IMR-90 (cell line): ENCODE results near the gene CST9L. TPM values are rescaled to one million over a fixed set of nuclear protein-coding genes. Genes with fewer than 3 reads are reported as not detected.

Source experiments
- ATAC-seq: fragments of 200-7000 bp; cut with Tn5 transposase; 2 replicates; pipeline ENCODE4 v1.9.1; 2020; ENCODE audit warnings: low read depth, mild to moderate bottlenecking, moderate library complexity
- BruUV-seq: library from RNA; stranded (reverse); fragments of 400-500 nt; replicated peaks from 2 replicates; lab custom pipeline; 2021; lab: Mats Ljungman, UMichigan
- CTCF ChIA-PET: fragments of 300-600 bp; formaldehyde crosslinking; extraction: SDS; loops from one replicate; lab custom pipeline; 2021; ENCODE audit warnings: antibody characterized with exemption; lab: Yijun Ruan, JAX
- POLR2A ChIA-PET: fragments of 300-600 bp; sonication (Branson Sonifier 250); formaldehyde crosslinking; loops from one replicate; lab custom pipeline; 2022; ENCODE audit warnings: antibody characterized with exemption; ENCODE audit not compliant: unreplicated experiment; lab: Charles Lee
- DNase-seq: peaks from one replicate; pipeline ENCODE4 v3.0.0; 2013
- H2AFZ ChIP-seq: replicated peaks from 2 replicates; pipeline ENCODE3; 2013; ENCODE audit warnings: low read length, mild to moderate bottlenecking; ENCODE audit not compliant: poor library complexity
- H2AK5ac ChIP-seq: 2 replicates; pipeline ENCODE4 v1.6.1; 2013; ENCODE audit warnings: low read depth, low read length, inconsistent platforms
- H2AK9ac ChIP-seq: replicated peaks from 2 replicates; pipeline ENCODE3; 2013; ENCODE audit warnings: mild to moderate bottlenecking, low read depth, low read length, moderate library complexity; ENCODE audit not compliant: poor library complexity
- H2BK120ac ChIP-seq: 2 replicates; pipeline ENCODE4 v1.6.1; 2013; ENCODE audit warnings: low read depth, low read length, inconsistent platforms
- H2BK15ac ChIP-seq: 3 replicates; pipeline ENCODE4 v1.6.1; 2013; ENCODE audit warnings: low read depth, low read length, inconsistent platforms
- H2BK20ac ChIP-seq: 2 replicates; pipeline ENCODE4 v1.6.1; 2013; ENCODE audit warnings: low read depth, mild to moderate bottlenecking, inconsistent platforms, low read length, moderate library complexity
- H2BK5ac ChIP-seq: 2 replicates; pipeline ENCODE4 v1.6.1; 2013; ENCODE audit warnings: mild to moderate bottlenecking, low read depth, low read length, inconsistent platforms; ENCODE audit not compliant: poor library complexity, severe bottlenecking
- H3K14ac ChIP-seq: replicated peaks from 2 replicates; pipeline ENCODE4 v1.6.1; 2013; ENCODE audit warnings: low read depth, low read length, inconsistent platforms
- H3K18ac ChIP-seq: 2 replicates; pipeline ENCODE4 v1.6.1; 2013; ENCODE audit warnings: low read depth, low read length, control low read depth
- H3K23ac ChIP-seq: 2 replicates; pipeline ENCODE4 v1.6.1; 2013; ENCODE audit warnings: low read depth, low read length, inconsistent platforms
- H3K27ac ChIP-seq: 2 replicates; pipeline ENCODE4 v1.5.1; 2013; ENCODE audit warnings: mild to moderate bottlenecking, control low read depth, low read length; ENCODE audit not compliant: insufficient read depth
- H3K27me3 ChIP-seq: 2 replicates; pipeline ENCODE4 v1.6.1; 2013; ENCODE audit warnings: low read length; ENCODE audit not compliant: control insufficient read depth, insufficient read depth
- H3K36me3 ChIP-seq: 2 replicates; pipeline ENCODE4 v1.6.1; 2013; ENCODE audit warnings: low read length, mixed read lengths; ENCODE audit not compliant: control insufficient read depth, insufficient read depth
- H3K4ac ChIP-seq: 2 replicates; pipeline ENCODE4 v1.6.1; 2013; ENCODE audit warnings: low read depth, low read length, inconsistent platforms
- H3K4me1 ChIP-seq: 2 replicates; pipeline ENCODE4 v1.6.1; 2013; ENCODE audit warnings: low read length, mixed read lengths; ENCODE audit not compliant: control insufficient read depth, insufficient read depth
- H3K4me2 ChIP-seq: 2 replicates; pipeline ENCODE4 v1.6.1; 2013; ENCODE audit warnings: low read depth, mild to moderate bottlenecking, control low read depth, low read length, moderate library complexity
- H3K4me3 ChIP-seq: 2 replicates; pipeline ENCODE4 v1.5.1; 2013; ENCODE audit warnings: low read depth, mild to moderate bottlenecking, control low read depth, low read length, moderate library complexity; ENCODE audit not compliant: insufficient read depth
- H3K56ac ChIP-seq: 2 replicates; pipeline ENCODE4 v1.6.1; 2013; ENCODE audit warnings: low read length, inconsistent platforms; ENCODE audit not compliant: insufficient read depth; ENCODE audit errors: extremely low read depth
- H3K79me1 ChIP-seq, 2 experiments: 2 replicates each; pipeline ENCODE4 v1.6.1; 2013; ENCODE audit warnings: low read length in 2 of 2, inconsistent platforms in 1 of 2, low read depth in 1 of 2
- H3K9ac ChIP-seq: 2 replicates; pipeline ENCODE4 v1.6.1; 2013; ENCODE audit warnings: low read depth, low read length, control low read depth
- H3K9me1 ChIP-seq: 2 replicates; pipeline ENCODE4 v1.6.1; 2013; ENCODE audit warnings: low read length, inconsistent platforms; ENCODE audit not compliant: insufficient read depth
- H3K9me3 ChIP-seq: 2 replicates; pipeline ENCODE4 v1.6.1; 2013; ENCODE audit warnings: low read length; ENCODE audit not compliant: control insufficient read depth, insufficient read depth
- H4K20me1 ChIP-seq: 2 replicates; pipeline ENCODE4 v1.6.1; 2013; ENCODE audit warnings: low read length, inconsistent platforms; ENCODE audit not compliant: insufficient read depth
- H4K5ac ChIP-seq: 2 replicates; pipeline ENCODE4 v1.6.1; 2013; ENCODE audit warnings: mild to moderate bottlenecking, low read depth, low read length, control low read depth
- H4K8ac ChIP-seq, 2 experiments: 2 replicates each; pipeline ENCODE4 v1.6.1; 2013; ENCODE audit warnings: low read depth in 2 of 2, low read length in 2 of 2, control low read depth in 1 of 2, inconsistent platforms in 1 of 2
- H4K91ac ChIP-seq: 2 replicates; pipeline ENCODE4 v1.6.1; 2013; ENCODE audit warnings: low read depth, low read length, inconsistent platforms; ENCODE audit not compliant: insufficient read depth
- BHLHE40 ChIP-seq: fragments of 150-350 bp; IDR thresholded peaks from 2 replicates; pipeline ENCODE4 v1.6.1; 2016; ENCODE audit warnings: mild to moderate bottlenecking, low read depth, low read length
- CEBPB ChIP-seq: IDR thresholded peaks from 2 replicates; pipeline ENCODE4 v1.6.1; 2012; ENCODE audit warnings: low read depth, low read length, improper control_type of control experiment
- CHD1 ChIP-seq: IDR thresholded peaks from 2 replicates; pipeline ENCODE4 v1.6.1; 2012; ENCODE audit warnings: low read depth, low read length, improper control_type of control experiment
- CTCF ChIP-seq: conservative IDR thresholded peaks from 2 replicates; pipeline ENCODE4 v1.5.1; 2012; ENCODE audit warnings: mild to moderate bottlenecking, low read depth, low read length, improper control_type of control experiment
- ELK1 ChIP-seq: fragments of 150-350 bp; IDR thresholded peaks from 2 replicates; pipeline ENCODE4 v1.6.1; 2016; ENCODE audit warnings: low read depth, mild to moderate bottlenecking, low read length, moderate library complexity, borderline replicate concordance
- FOS ChIP-seq: fragments of 150-350 bp; IDR thresholded peaks from 2 replicates; pipeline ENCODE4 v1.6.1; 2016; ENCODE audit warnings: low read depth, low read length
- MAFK ChIP-seq: IDR thresholded peaks from 2 replicates; pipeline ENCODE4 v1.6.1; 2012; ENCODE audit warnings: low read depth, low read length, improper control_type of control experiment
- MAZ ChIP-seq: IDR thresholded peaks from 2 replicates; pipeline ENCODE4 v1.6.1; 2012; ENCODE audit warnings: low read depth, mild to moderate bottlenecking, low read length, improper control_type of control experiment, moderate library complexity, borderline replicate concordance
- MXI1 ChIP-seq: IDR thresholded peaks from 2 replicates; pipeline ENCODE4 v1.6.1; 2012; ENCODE audit warnings: low read depth, mild to moderate bottlenecking, low read length, moderate library complexity, borderline replicate concordance
- NFE2L2 ChIP-seq: fragments of 150-350 bp; IDR thresholded peaks from 2 replicates; pipeline ENCODE4 v1.6.1; 2016; ENCODE audit warnings: low read depth, mild to moderate bottlenecking, low read length
- POLR2A ChIP-seq: IDR thresholded peaks from 2 replicates; pipeline ENCODE4 v1.6.1; 2012; ENCODE audit warnings: mild to moderate bottlenecking, low read depth, low read length
- RAD21 ChIP-seq: IDR thresholded peaks from 2 replicates; pipeline ENCODE4 v1.6.1; 2012; ENCODE audit warnings: low read length, improper control_type of control experiment
- RCOR1 ChIP-seq: IDR thresholded peaks from 2 replicates; pipeline ENCODE4 v1.6.1; 2012; ENCODE audit warnings: mild to moderate bottlenecking, low read length, improper control_type of control experiment; ENCODE audit not compliant: insufficient replicate concordance
- RFX5 ChIP-seq: IDR thresholded peaks from 2 replicates; pipeline ENCODE4 v1.8.0; 2012; ENCODE audit warnings: low read depth, mild to moderate bottlenecking, low read length, moderate library complexity
- SMC3 ChIP-seq: fragments of 150-350 bp; IDR thresholded peaks from 2 replicates; pipeline ENCODE4 v1.6.1; 2016; ENCODE audit warnings: low read depth, mild to moderate bottlenecking, antibody characterized with exemption, low read length, moderate library complexity
- WGBS, 2 experiments: methylation state at CpG; one replicate each; pipeline versions ENCODE4 v1.1.5 to v1.1.7; 2013; ENCODE audit warnings: missing lambda C conversion rate in 2 of 2; ENCODE audit not compliant: insufficient read length in 1 of 2; ENCODE audit errors: extremely low coverage in 2 of 2; 5-methylcytosine and 5-hydroxymethylcytosine counted together
- dilution Hi-C: fragments of 300-500 bp; cut with HindIII; formaldehyde crosslinking; loops from one replicate; pipeline ENCODE4 v1.14.3; 2018; ENCODE audit warnings: low sequenced_read_pairs; ENCODE audit not compliant: unreplicated experiment
- in situ Hi-C: fragments of 300-500 bp; cut with MboI; formaldehyde crosslinking; loops from 3 replicates; pipeline ENCODE4 v1.14.3; 2019; ENCODE audit warnings: low sequenced_read_pairs, inconsistent platforms, mixed read lengths
- intact Hi-C: fragments of 100-400 bp; cut with micrococcal nuclease; formaldehyde crosslinking; loops from 2 replicates; pipeline ENCODE4 v1.10.0; 2022
- polyA plus RNA-seq, 3 experiments: library from polyadenylated mRNA; depleted of rRNA; stranded (reverse); fragments of >200 nt; gene quantifications; 2 replicates each; pipeline ENCODE4 v1.2.3, GENCODE V29; 2012; ENCODE audit warnings: low replicate concordance in 1 of 3
- total RNA-seq: library from RNA; depleted of rRNA; stranded (reverse); fragments of >200 nt; gene quantifications from 2 replicates; pipeline ENCODE4 v1.2.3, GENCODE V29; 2012
- TF ChIP-seq, protein P1 (sequence below): fragments of 150-350 bp; IDR thresholded peaks from 2 replicates; pipeline ENCODE4 v1.6.1; 2017; ENCODE audit warnings: mild to moderate bottlenecking, antibody characterized with exemption, low read length, low read depth

The CST9L gene
- total and polyA plus RNA-seq, 2 of the 4 experiments (the other 2 are of a cell fraction), result not detected

GRCh38 chr20:23568971-23569330, 667 bp upstream of the CST9L start:
- H2BK120ac ChIP-seq, result no peak overlapping the region
- no peak overlapping the region for H3K56ac ChIP-seq
- H2AFZ ChIP-seq, result no peak overlapping the region
- no CpG with 5 or more reads among the region's 1 CpG for WGBS, 2 experiments
- H3K23ac ChIP-seq, result no peak overlapping the region
- DNase-seq (no peak), ATAC-seq (no peak)
- H3K27me3 ChIP-seq, result peaks cover 3% of the 10 kb centered on the region
- BruUV-seq, result no TSS peak
- no peak overlapping the region for H3K4ac ChIP-seq
- no peaks in the 10 kb centered on the region for H3K9me3 ChIP-seq
- no peaks in the 10 kb centered on the region for H3K9me1 ChIP-seq
- no peak overlapping the region for H2BK15ac ChIP-seq
- intact Hi-C loops (no loop called here), in situ Hi-C loops (no loop called here), dilution Hi-C loops (no loop called here)
- no peak overlapping the region for H3K4me3 ChIP-seq
- no peaks in the 10 kb centered on the region for H3K79me1 ChIP-seq
- H2AK9ac ChIP-seq, result no peak overlapping the region
- H3K4me1 ChIP-seq, result no peaks in the 10 kb centered on the region
- H3K14ac ChIP-seq, result no peak overlapping the region
- no peak overlapping the region for H4K5ac ChIP-seq
- no peak overlapping the region for H3K18ac ChIP-seq
- H2BK20ac ChIP-seq, result no peak overlapping the region
- H3K27ac ChIP-seq, result no peak overlapping the region
- H3K4me2 ChIP-seq, result no peak overlapping the region
- no peak overlapping the region for H2AK5ac ChIP-seq
- H4K20me1 ChIP-seq, result no peaks in the 10 kb centered on the region
- ChIA-PET CTCF (no interaction called here), POLR2A (no interaction called here)
- H4K8ac ChIP-seq, result no peak overlapping the region
- no peak overlapping the region for H4K91ac ChIP-seq
- no peak overlapping the region for H2BK5ac ChIP-seq
- no peaks in the 10 kb centered on the region for H3K36me3 ChIP-seq
- TF ChIP-seq MAZ (no peak), MAFK (no peak), ELK1 (no peak), CEBPB (no peak), MXI1 (no peak), POLR2A (no peak), RCOR1 (no peak), SMC3 (no peak), RFX5 (no peak), CHD1 (no peak), RAD21 (no peak), FOS (no peak), CTCF (no peak), NFE2L2 (no peak), BHLHE40 (no peak)
- TF ChIP-seq, protein P1, sequence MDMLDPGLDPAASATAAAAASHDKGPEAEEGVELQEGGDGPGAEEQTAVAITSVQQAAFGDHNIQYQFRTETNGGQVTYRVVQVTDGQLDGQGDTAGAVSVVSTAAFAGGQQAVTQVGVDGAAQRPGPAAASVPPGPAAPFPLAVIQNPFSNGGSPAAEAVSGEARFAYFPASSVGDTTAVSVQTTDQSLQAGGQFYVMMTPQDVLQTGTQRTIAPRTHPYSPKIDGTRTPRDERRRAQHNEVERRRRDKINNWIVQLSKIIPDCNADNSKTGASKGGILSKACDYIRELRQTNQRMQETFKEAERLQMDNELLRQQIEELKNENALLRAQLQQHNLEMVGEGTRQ, result no peak
- H3K9ac ChIP-seq, result no peak overlapping the region
